ENCODE measurements around the gene ITPRIPL2.

ITPRIPL2 gene

GRCh38 chr16:19123535-19124178 is 9.9 kb downstream of the ITPRIPL2 start:
- peaks cover 2% of the 10 kb centered on the region for H3K4me1 ChIP-seq (ENCODE audit: control insufficient read depth, low read depth, low read length)

GRCh38 chr16:19126300-19126699 is 12.5 kb downstream of the ITPRIPL2 start:
- no peak overlapping the region for H3K18ac ChIP-seq (ENCODE audit: low read length)
- H3K79me2 ChIP-seq (ENCODE audit: control insufficient read depth, insufficient read depth, low read length): no peaks in the 10 kb centered on the region
- no peak overlapping the region for H3K23ac ChIP-seq (ENCODE audit: low read length)
- no peak overlapping the region for H4K5ac ChIP-seq (ENCODE audit: low read length)
- no peak overlapping the region for H3K27ac ChIP-seq (ENCODE audit: low read depth, low read length)
- H3K4ac ChIP-seq (ENCODE audit: low read depth, low read length): no peak overlapping the region
- no peak for DNase-seq
- H2BK15ac ChIP-seq (replicated peaks; ENCODE audit: low read depth): no peak overlapping the region
- H3K56ac ChIP-seq (ENCODE audit: low read length): no peak overlapping the region
- H4K8ac ChIP-seq (ENCODE audit: low read depth, low read length): no peak overlapping the region
- H3K36me3 ChIP-seq (ENCODE audit: control insufficient read depth, insufficient read depth, low read length): no peaks in the 10 kb centered on the region
- H3K79me1 ChIP-seq (ENCODE audit: low read length): no peaks in the 10 kb centered on the region
- H3K4me1 ChIP-seq (ENCODE audit: control insufficient read depth, low read depth, low read length): peaks cover 13% of the 10 kb centered on the region
- H2BK5ac ChIP-seq (ENCODE audit: low read length): no peak overlapping the region
- no peak overlapping the region for H3K4me3 ChIP-seq (ENCODE audit: low read length)
- H2AK5ac ChIP-seq (ENCODE audit: low read length): no peak overlapping the region
- no peak overlapping the region for H3K4me2 ChIP-seq (ENCODE audit: low read length)
- H2BK120ac ChIP-seq (ENCODE audit: low read depth, low read length): no peak overlapping the region
- H3K9ac ChIP-seq (ENCODE audit: low read length): no peak overlapping the region
- no peaks in the 10 kb centered on the region for H3K27me3 ChIP-seq (ENCODE audit: insufficient read depth, low read length, poor library complexity)

More at GRCh38 chr16:19123535-19124178, 9.9 kb downstream of the ITPRIPL2 start:
- H3K18ac ChIP-seq (ENCODE audit: low read length): no peak overlapping the region
- no peak overlapping the region for H3K56ac ChIP-seq (ENCODE audit: low read length)
- no peak overlapping the region for H4K8ac ChIP-seq (ENCODE audit: low read depth, low read length)
- H3K27ac ChIP-seq (ENCODE audit: low read depth, low read length): no peak overlapping the region
- H2AK5ac ChIP-seq (ENCODE audit: low read length): no peak overlapping the region
- H3K4ac ChIP-seq (ENCODE audit: low read depth, low read length): no peak overlapping the region
- no peaks in the 10 kb centered on the region for H3K36me3 ChIP-seq (ENCODE audit: control insufficient read depth, insufficient read depth, low read length)
- no peaks in the 10 kb centered on the region for H3K79me2 ChIP-seq (ENCODE audit: control insufficient read depth, insufficient read depth, low read length)
- no peak overlapping the region for H3K23ac ChIP-seq (ENCODE audit: low read length)
- no peak overlapping the region for H3K4me2 ChIP-seq (ENCODE audit: low read length)
- DNase-seq: no peak
- H3K27me3 ChIP-seq (ENCODE audit: insufficient read depth, low read length, poor library complexity): no peaks in the 10 kb centered on the region
- no peak overlapping the region for H2BK5ac ChIP-seq (ENCODE audit: low read length)
- no peak overlapping the region for H2BK15ac ChIP-seq (replicated peaks; ENCODE audit: low read depth)
- no peak overlapping the region for H3K4me3 ChIP-seq (ENCODE audit: low read length)
- no peak overlapping the region for H2BK120ac ChIP-seq (ENCODE audit: low read depth, low read length)
- no peaks in the 10 kb centered on the region for H3K79me1 ChIP-seq (ENCODE audit: low read length)
- no peak overlapping the region for H3K9ac ChIP-seq (ENCODE audit: low read length)
- H4K5ac ChIP-seq (ENCODE audit: low read length): no peak overlapping the region
- WGBS (ENCODE audit: extremely low coverage, insufficient coverage, low lambda C conversion rate): no CpG with 5 or more reads among the region's 6 CpGs

GRCh38 chr16:19127205-19127604 is 13.4 kb downstream of the ITPRIPL2 start:
- no peaks in the 10 kb centered on the region for H3K79me1 ChIP-seq (ENCODE audit: low read length)
- no peak overlapping the region for H3K27ac ChIP-seq (ENCODE audit: low read depth, low read length)
- H3K4ac ChIP-seq (ENCODE audit: low read depth, low read length): no peak overlapping the region
- H2AK5ac ChIP-seq (ENCODE audit: low read length): no peak overlapping the region
- H3K36me3 ChIP-seq (ENCODE audit: control insufficient read depth, insufficient read depth, low read length): no peaks in the 10 kb centered on the region
- no peaks in the 10 kb centered on the region for H3K79me2 ChIP-seq (ENCODE audit: control insufficient read depth, insufficient read depth, low read length)
- no CpG with 5 or more reads among the region's 3 CpGs for WGBS (ENCODE audit: extremely low coverage, insufficient coverage, low lambda C conversion rate)
- H3K4me2 ChIP-seq (ENCODE audit: low read length): no peak overlapping the region
- H2BK5ac ChIP-seq (ENCODE audit: low read length): no peak overlapping the region
- H3K56ac ChIP-seq (ENCODE audit: low read length): no peak overlapping the region
- no peak for DNase-seq
- H3K18ac ChIP-seq (ENCODE audit: low read length): no peak overlapping the region
- H3K4me3 ChIP-seq (ENCODE audit: low read length): no peak overlapping the region
- H3K23ac ChIP-seq (ENCODE audit: low read length): no peak overlapping the region
- H4K5ac ChIP-seq (ENCODE audit: low read length): no peak overlapping the region
- no peak overlapping the region for H3K9ac ChIP-seq (ENCODE audit: low read length)
- no peaks in the 10 kb centered on the region for H3K27me3 ChIP-seq (ENCODE audit: insufficient read depth, low read length, poor library complexity)
- no peak overlapping the region for H4K8ac ChIP-seq (ENCODE audit: low read depth, low read length)
- no peak overlapping the region for H2BK15ac ChIP-seq (replicated peaks; ENCODE audit: low read depth)
- peaks cover 17% of the 10 kb centered on the region for H3K4me1 ChIP-seq (ENCODE audit: control insufficient read depth, low read depth, low read length)
- H2BK120ac ChIP-seq (ENCODE audit: low read depth, low read length): no peak overlapping the region

GRCh38 chr16:19127674-19128131 is 13.9 kb downstream of the ITPRIPL2 start:
- Histone ChIP-seq H4K5ac (ENCODE audit: low read length) (no peak overlapping the region), H3K18ac (ENCODE audit: low read length) (no peak overlapping the region), H2BK120ac (ENCODE audit: low read depth, low read length) (no peak overlapping the region), H2BK15ac (replicated peaks; ENCODE audit: low read depth) (no peak overlapping the region), H3K4me2 (ENCODE audit: low read length) (no peak overlapping the region), H3K23ac (ENCODE audit: low read length) (no peak overlapping the region), H4K8ac (ENCODE audit: low read depth, low read length) (no peak overlapping the region), H3K36me3 (ENCODE audit: control insufficient read depth, insufficient read depth, low read length) (no peaks in the 10 kb centered on the region), H3K27me3 (ENCODE audit: insufficient read depth, low read length, poor library complexity) (no peaks in the 10 kb centered on the region), H3K9ac (ENCODE audit: low read length) (no peak overlapping the region), H3K4ac (ENCODE audit: low read depth, low read length) (no peak overlapping the region), H3K79me1 (ENCODE audit: low read length) (no peaks in the 10 kb centered on the region), H2AK5ac (ENCODE audit: low read length) (no peak overlapping the region), H3K4me1 (ENCODE audit: control insufficient read depth, low read depth, low read length) (peaks cover 17% of the 10 kb centered on the region), H3K27ac (ENCODE audit: low read depth, low read length) (no peak overlapping the region), H3K79me2 (ENCODE audit: control insufficient read depth, insufficient read depth, low read length) (no peaks in the 10 kb centered on the region), H3K4me3 (ENCODE audit: low read length) (no peak overlapping the region), H3K56ac (ENCODE audit: low read length) (no peak overlapping the region), H2BK5ac (ENCODE audit: low read length) (no peak overlapping the region)
- WGBS (ENCODE audit: extremely low coverage, insufficient coverage, low lambda C conversion rate): no CpG with 5 or more reads among the region's 3 CpGs
- DNase-seq: no peak

GRCh38 chr16:19128454-19129200 is 14.9 kb downstream of the ITPRIPL2 start:
- Histone ChIP-seq H3K4me1 (ENCODE audit: control insufficient read depth, low read depth, low read length) (peaks cover 17% of the 10 kb centered on the region), H3K23ac (ENCODE audit: low read length) (no peak overlapping the region), H3K18ac (ENCODE audit: low read length) (no peak overlapping the region), H3K27ac (ENCODE audit: low read depth, low read length) (no peak overlapping the region), H3K4ac (ENCODE audit: low read depth, low read length) (no peak overlapping the region), H2AK5ac (ENCODE audit: low read length) (no peak overlapping the region), H3K4me2 (ENCODE audit: low read length) (no peak overlapping the region), H3K79me2 (ENCODE audit: control insufficient read depth, insufficient read depth, low read length) (no peaks in the 10 kb centered on the region), H3K9ac (ENCODE audit: low read length) (no peak overlapping the region), H3K27me3 (ENCODE audit: insufficient read depth, low read length, poor library complexity) (no peaks in the 10 kb centered on the region), H3K4me3 (ENCODE audit: low read length) (no peak overlapping the region), H2BK120ac (ENCODE audit: low read depth, low read length) (no peak overlapping the region), H3K36me3 (ENCODE audit: control insufficient read depth, insufficient read depth, low read length) (no peaks in the 10 kb centered on the region), H4K5ac (ENCODE audit: low read length) (no peak overlapping the region), H2BK15ac (replicated peaks; ENCODE audit: low read depth) (no peak overlapping the region), H3K56ac (ENCODE audit: low read length) (no peak overlapping the region), H4K8ac (ENCODE audit: low read depth, low read length) (no peak overlapping the region), H2BK5ac (ENCODE audit: low read length) (no peak overlapping the region), H3K79me1 (ENCODE audit: low read length) (no peaks in the 10 kb centered on the region)
- WGBS (ENCODE audit: extremely low coverage, insufficient coverage, low lambda C conversion rate): no CpG with 5 or more reads among the region's 7 CpGs
- peak; percentile 66 for DNase-seq

All from mesendoderm (in vitro differentiated cells).